H9 (cell line): ENCODE results near the gene SERTAD2. TPM values are rescaled to one million over a fixed set of nuclear protein-coding genes. Genes with fewer than 3 reads are reported as not detected.
A peak's percentile ranks its signal among the peaks of the same experiment; 100 is the strongest.

Source experiments
- DNase-seq: peaks from one replicate; pipeline ENCODE4 v3.0.0-alpha.2; 2017
- H2AFZ ChIP-seq: one replicate; pipeline ENCODE4 v1.6.1; 2013; ENCODE audit warnings: mild to moderate bottlenecking, low read length, control low read depth, moderate library complexity
- H2AK5ac ChIP-seq: 2 replicates; pipeline ENCODE4 v1.6.1; 2013; ENCODE audit warnings: low read length, control low read depth, mixed read lengths; ENCODE audit not compliant: insufficient read length
- H2BK120ac ChIP-seq: one replicate; pipeline ENCODE4 v1.6.1; 2013; ENCODE audit warnings: low read depth, mild to moderate bottlenecking, low read length, control low read depth, inconsistent platforms; ENCODE audit not compliant: poor library complexity, severe bottlenecking
- H2BK12ac ChIP-seq: 2 replicates; pipeline ENCODE4 v1.6.1; 2013; ENCODE audit warnings: low read length, control low read depth, mixed read lengths, low read depth; ENCODE audit not compliant: insufficient read length
- H2BK15ac ChIP-seq: 2 replicates; pipeline ENCODE4 v1.6.1; 2013; ENCODE audit warnings: low read depth, low read length, control low read depth
- H2BK20ac ChIP-seq: one replicate; pipeline ENCODE4 v1.6.1; 2013; ENCODE audit warnings: low read depth, mild to moderate bottlenecking, low read length, control low read depth, inconsistent platforms; ENCODE audit not compliant: poor library complexity, severe bottlenecking
- H2BK5ac ChIP-seq: 2 replicates; pipeline ENCODE4 v1.6.1; 2013; ENCODE audit warnings: low read length, control low read depth, mixed read lengths; ENCODE audit not compliant: insufficient read length
- H3K14ac ChIP-seq: 2 replicates; pipeline ENCODE4 v1.6.1; 2013; ENCODE audit warnings: low read length, control low read depth; ENCODE audit not compliant: insufficient read depth
- H3K18ac ChIP-seq: 2 replicates; pipeline ENCODE4 v1.6.1; 2013; ENCODE audit warnings: low read depth, mild to moderate bottlenecking, mixed read lengths, low read length, control low read depth; ENCODE audit not compliant: insufficient read length
- H3K23ac ChIP-seq: 2 replicates; pipeline ENCODE4 v1.6.1; 2013; ENCODE audit warnings: low read length, control low read depth, mixed read lengths, low read depth; ENCODE audit not compliant: insufficient read length
- H3K23me2 ChIP-seq: 2 replicates; pipeline ENCODE4 v1.6.1; 2013; ENCODE audit warnings: low read depth, mild to moderate bottlenecking, mixed read lengths, low read length, control low read depth; ENCODE audit not compliant: insufficient read length, poor library complexity, severe bottlenecking
- H3K27ac ChIP-seq: 2 replicates; pipeline ENCODE4 v1.5.1; 2013; ENCODE audit warnings: low read length, control low read depth, mixed read lengths, low read depth; ENCODE audit not compliant: insufficient read length
- H3K27me3 ChIP-seq: 2 replicates; pipeline ENCODE4 v1.6.1; 2013; ENCODE audit warnings: low read length, control low read depth, inconsistent platforms; ENCODE audit not compliant: insufficient read depth
- H3K4ac ChIP-seq: 2 replicates; pipeline ENCODE4 v1.6.1; 2013; ENCODE audit warnings: low read depth, mild to moderate bottlenecking, control low read depth, inconsistent platforms, low read length, moderate library complexity
- H3K4me1 ChIP-seq: 2 replicates; pipeline ENCODE4 v1.6.1; 2013; ENCODE audit warnings: low read length, control low read depth, inconsistent platforms; ENCODE audit not compliant: insufficient read depth
- H3K4me2 ChIP-seq: 2 replicates; pipeline ENCODE4 v1.6.1; 2013; ENCODE audit warnings: low read length, control low read depth, mixed read lengths; ENCODE audit not compliant: insufficient read length, insufficient read depth
- H3K56ac ChIP-seq: 2 replicates; pipeline ENCODE4 v1.6.1; 2013; ENCODE audit warnings: low read depth, mild to moderate bottlenecking, mixed read lengths, low read length, control low read depth; ENCODE audit not compliant: insufficient read length
- H3K79me1 ChIP-seq: 2 replicates; pipeline ENCODE4 v1.6.1; 2013; ENCODE audit warnings: low read depth, mild to moderate bottlenecking, moderate library complexity, low read length, control low read depth, inconsistent platforms; ENCODE audit not compliant: insufficient read depth, poor library complexity, severe bottlenecking
- H3K79me2 ChIP-seq: 2 replicates; pipeline ENCODE4 v1.6.1; 2013; ENCODE audit warnings: low read length, control low read depth, inconsistent platforms; ENCODE audit not compliant: insufficient read depth
- H3K9ac ChIP-seq: 2 replicates; pipeline ENCODE4 v1.6.1; 2013; ENCODE audit warnings: low read length, control low read depth, mixed read lengths; ENCODE audit not compliant: insufficient read length; ENCODE audit errors: extremely low read depth
- H3K9me3 ChIP-seq: one replicate; pipeline ENCODE4 v1.6.1; 2013; ENCODE audit warnings: low read depth, low read length, inconsistent platforms; ENCODE audit not compliant: control insufficient read depth
- H3T11ph ChIP-seq: one replicate; pipeline ENCODE4 v1.6.1; 2013; ENCODE audit warnings: mild to moderate bottlenecking, low read length, control low read depth, inconsistent platforms
- H4K20me1 ChIP-seq: one replicate; pipeline ENCODE4 v1.6.1; 2013; ENCODE audit not compliant: control insufficient read depth, insufficient read length, insufficient read depth
- H4K5ac ChIP-seq: 2 replicates; pipeline ENCODE4 v1.6.1; 2013; ENCODE audit warnings: low read depth, mild to moderate bottlenecking, mixed read lengths, low read length, control low read depth; ENCODE audit not compliant: insufficient read length
- H4K8ac ChIP-seq: replicated peaks from 2 replicates; pipeline ENCODE4 v1.6.1; 2013; ENCODE audit warnings: low read length, control low read depth, mixed read lengths, low read depth; ENCODE audit not compliant: insufficient read length
- H4K91ac ChIP-seq: 2 replicates; pipeline ENCODE4 v1.6.1; 2013; ENCODE audit warnings: low read depth, mild to moderate bottlenecking, moderate library complexity, mixed read lengths, low read length, control low read depth; ENCODE audit not compliant: insufficient read length
- H3K27ac Mint-ChIP-seq, 3 experiments: 2 replicates in 2 of 3; 3 replicates in 1 of 3; pipeline ENCODE4 v1.8.0; 2020 to 2021; ENCODE audit warnings: mixed read lengths in 3 of 3, mild to moderate bottlenecking in 1 of 3, moderate library complexity in 1 of 3
- H3K27me3 Mint-ChIP-seq: 2 replicates; pipeline ENCODE4 v1.8.0; 2021; ENCODE audit warnings: low read depth, mild to moderate bottlenecking, moderate library complexity, mixed read lengths
- H3K36me3 Mint-ChIP-seq, 3 experiments: 2 replicates in 2 of 3; 3 replicates in 1 of 3; pipeline ENCODE4 v1.8.0; 2020 to 2021; ENCODE audit warnings: low read depth in 3 of 3, mixed read lengths in 3 of 3; ENCODE audit not compliant: insufficient read depth in 1 of 3
- H3K4me1 Mint-ChIP-seq, 2 experiments: 2 replicates each; pipeline ENCODE4 v1.8.0; 2020; ENCODE audit warnings: mixed read lengths in 2 of 2
- H3K4me3 Mint-ChIP-seq, 2 experiments: 2 replicates in 1 of 2; 3 replicates in 1 of 2; pipeline ENCODE4 v1.8.0; 2020 to 2021; ENCODE audit warnings: mild to moderate bottlenecking in 2 of 2, mixed read lengths in 2 of 2, moderate library complexity in 1 of 2
- H3K9me3 Mint-ChIP-seq, 2 experiments: 2 replicates in 1 of 2; 3 replicates in 1 of 2; pipeline ENCODE4 v1.8.0; 2020; ENCODE audit warnings: mild to moderate bottlenecking in 2 of 2, mixed read lengths in 2 of 2, moderate library complexity in 1 of 2
- CTCF ChIP-seq: fragments of 200-600 bp; sonication (generic); conservative IDR thresholded peaks from 3 replicates; pipeline ENCODE4 v1.8.0; 2021; ENCODE audit warnings: antibody characterized with exemption, mild to moderate bottlenecking
- WGBS: extraction: QIAGEN DNeasy Blood & Tissue Kit; methylation state at CpG from one replicate; pipeline ENCODE4 v1.1.7; 2013; ENCODE audit warnings: missing lambda C conversion rate, low lambda C conversion rate, mixed read lengths; ENCODE audit not compliant: insufficient read length; ENCODE audit errors: extremely low coverage; 5-methylcytosine and 5-hydroxymethylcytosine counted together
- total RNA-seq: library from RNA; stranded (reverse); gene quantifications from 2 replicates; pipeline ENCODE4 v1.2.1, GENCODE V29; 2021

SERTAD2 gene
- total RNA-seq, 1 experiment from 2014 or later = 3.5 TPM

- H3K27me3 ChIP-seq = no peaks in the 10 kb centered on the region; the same call in 1 of the 2 replicates
- H2BK20ac ChIP-seq = no peak overlapping the region
- H3K23me2 ChIP-seq = no peaks in the 10 kb centered on the region
- H3K14ac ChIP-seq = no peak overlapping the region
- H4K91ac ChIP-seq = no peak overlapping the region
- H4K8ac ChIP-seq = no peak overlapping the region
- H3K4me1 ChIP-seq = no peaks in the 10 kb centered on the region; the same call in 1 of the 2 replicates
- no peak; the same call in 2 of the 3 replicates for TF ChIP-seq CTCF
- H3K9me3 ChIP-seq = no peaks in the 10 kb centered on the region
- H3K79me2 ChIP-seq = no peaks in the 10 kb centered on the region
- WGBS = no CpG with 5 or more reads among the region's 5 CpGs
- H3T11ph ChIP-seq = no peak overlapping the region
- H3K4me2 ChIP-seq = no peak overlapping the region
- no peak overlapping the region for H3K23ac ChIP-seq
- H3K18ac ChIP-seq = no peak overlapping the region
- no peak overlapping the region for H3K4ac ChIP-seq
- Mint-ChIP-seq H3K27me3 (no peaks in the 10 kb centered on the region; the same call in 1 of the 2 replicates), H3K4me3 (no peak overlapping the region), H3K4me1 (peaks cover 13 to 19% of the 10 kb centered on the region in 2 experiments), H3K36me3 (no peaks in the 10 kb centered on the region), H3K9me3 (no peaks in the 10 kb centered on the region), H3K27ac (peak overlapping the region in 1 of 3 experiments; percentile 50; a peak in 1 of 7 replicates)
- H2AFZ ChIP-seq = no peak overlapping the region
- DNase-seq = no peak
- H3K9ac ChIP-seq = no peak overlapping the region
- H2BK12ac ChIP-seq = no peak overlapping the region
- H2BK5ac ChIP-seq = no peak overlapping the region
- H4K5ac ChIP-seq = no peak overlapping the region
- no peak overlapping the region for H3K56ac ChIP-seq
- H2AK5ac ChIP-seq = no peak overlapping the region
- H3K27ac ChIP-seq = no peak overlapping the region
- no peaks in the 10 kb centered on the region for H4K20me1 ChIP-seq
- no peaks in the 10 kb centered on the region for H3K79me1 ChIP-seq
- no peak overlapping the region for H2BK120ac ChIP-seq
- H2BK15ac ChIP-seq = no peak overlapping the region
Measured at GRCh38 chr2:64700133-64700809, 46.6 kb upstream of the SERTAD2 start.
